Neural crest cell (in vitro differentiated cells): ENCODE measurements around the gene RPTOR. TPM values are rescaled to one million over a fixed set of nuclear protein-coding genes. Genes with fewer than 3 reads are reported as not detected.

Source experiments
- DNase-seq: peaks from one replicate; pipeline ENCODE4 v3.0.0; 2021; ENCODE audit warnings: low read depth, mixed read lengths, low spot score
- H3K27ac Mint-ChIP-seq: one replicate; pipeline ENCODE4 v1.8.0; 2021; ENCODE audit warnings: mild to moderate bottlenecking, mixed read lengths; ENCODE audit not compliant: unreplicated experiment
- H3K27me3 Mint-ChIP-seq: 2 replicates; pipeline ENCODE4 v1.8.0; 2021; ENCODE audit warnings: low read depth, mild to moderate bottlenecking, mixed read lengths
- H3K36me3 Mint-ChIP-seq: 2 replicates; pipeline ENCODE4 v1.8.0; 2021; ENCODE audit warnings: low read depth, mild to moderate bottlenecking, mixed read lengths
- H3K4me1 Mint-ChIP-seq: 2 replicates; pipeline ENCODE4 v1.8.0; 2021; ENCODE audit warnings: mixed read lengths
- H3K4me3 Mint-ChIP-seq: one replicate; pipeline ENCODE4 v1.8.0; 2021; ENCODE audit warnings: mild to moderate bottlenecking, mixed read lengths
- H3K9me3 Mint-ChIP-seq: 2 replicates; pipeline ENCODE4 v1.8.0; 2021; ENCODE audit warnings: mixed read lengths
- total RNA-seq: library from RNA; stranded (reverse); gene quantifications from 2 replicates; pipeline ENCODE4 v1.2.1, GENCODE V29; 2021
- TF ChIP-seq, protein P1 (sequence below): fragments of 200-600 bp; sonication (generic); conservative IDR thresholded peaks from 2 replicates; pipeline ENCODE4 v1.5.0; 2021; ENCODE audit warnings: antibody characterized with exemption, mild to moderate bottlenecking

The RPTOR gene
- total RNA-seq, 1 donor from 2014 or later = 41.1 TPM

DNA sequence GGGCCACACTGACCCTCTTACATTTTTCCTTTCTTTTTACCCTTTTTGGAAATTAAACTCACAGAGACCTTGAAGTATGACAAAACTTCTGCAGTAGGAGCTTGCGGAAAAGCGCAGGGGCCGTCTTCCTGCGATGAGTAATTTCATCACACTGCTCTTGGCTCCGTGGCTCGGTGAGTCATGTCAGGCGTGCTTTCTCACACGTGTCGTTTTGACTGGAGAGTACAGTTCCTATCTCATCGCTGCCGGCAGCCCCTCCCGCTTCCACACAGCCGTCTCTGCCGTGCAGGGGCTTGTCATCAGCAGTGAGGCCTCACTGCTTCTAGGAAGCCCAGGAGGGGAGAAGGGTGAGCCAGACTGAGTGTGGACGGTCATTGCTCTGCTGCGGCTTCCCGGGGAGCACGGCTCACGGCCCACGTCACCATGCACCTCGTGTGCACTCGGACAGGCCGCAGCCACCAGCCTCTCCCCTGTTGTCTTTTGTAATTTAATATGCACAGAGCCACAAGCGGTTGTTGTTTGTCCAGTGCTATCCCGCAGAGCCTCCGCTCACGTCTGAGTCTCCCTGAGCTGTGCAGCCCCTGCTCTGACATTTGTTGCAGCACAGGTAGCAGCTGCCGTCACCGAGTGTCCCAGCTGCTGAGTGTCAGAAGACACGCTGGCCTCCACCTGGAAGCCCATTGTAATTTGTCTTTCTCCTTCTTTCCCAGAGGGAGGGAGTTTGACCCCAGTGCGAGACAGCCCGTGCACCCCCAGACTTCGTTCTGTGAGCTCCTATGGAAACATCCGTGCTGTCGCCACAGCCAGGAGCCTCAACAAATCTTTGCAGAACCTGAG, 347.6 kb downstream of the RPTOR start:
- Mint-ChIP-seq H3K27me3 (no peaks in the 10 kb centered on the region), H3K4me3 (no peak overlapping the region), H3K36me3 (no peaks in the 10 kb centered on the region), H3K4me1 (peaks cover 6% of the 10 kb centered on the region), H3K9me3 (no peaks in the 10 kb centered on the region), H3K27ac (no peak overlapping the region)
- no peak for DNase-seq
- TF ChIP-seq, protein P1, sequence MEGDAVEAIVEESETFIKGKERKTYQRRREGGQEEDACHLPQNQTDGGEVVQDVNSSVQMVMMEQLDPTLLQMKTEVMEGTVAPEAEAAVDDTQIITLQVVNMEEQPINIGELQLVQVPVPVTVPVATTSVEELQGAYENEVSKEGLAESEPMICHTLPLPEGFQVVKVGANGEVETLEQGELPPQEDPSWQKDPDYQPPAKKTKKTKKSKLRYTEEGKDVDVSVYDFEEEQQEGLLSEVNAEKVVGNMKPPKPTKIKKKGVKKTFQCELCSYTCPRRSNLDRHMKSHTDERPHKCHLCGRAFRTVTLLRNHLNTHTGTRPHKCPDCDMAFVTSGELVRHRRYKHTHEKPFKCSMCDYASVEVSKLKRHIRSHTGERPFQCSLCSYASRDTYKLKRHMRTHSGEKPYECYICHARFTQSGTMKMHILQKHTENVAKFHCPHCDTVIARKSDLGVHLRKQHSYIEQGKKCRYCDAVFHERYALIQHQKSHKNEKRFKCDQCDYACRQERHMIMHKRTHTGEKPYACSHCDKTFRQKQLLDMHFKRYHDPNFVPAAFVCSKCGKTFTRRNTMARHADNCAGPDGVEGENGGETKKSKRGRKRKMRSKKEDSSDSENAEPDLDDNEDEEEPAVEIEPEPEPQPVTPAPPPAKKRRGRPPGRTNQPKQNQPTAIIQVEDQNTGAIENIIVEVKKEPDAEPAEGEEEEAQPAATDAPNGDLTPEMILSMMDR = no peak

DNA sequence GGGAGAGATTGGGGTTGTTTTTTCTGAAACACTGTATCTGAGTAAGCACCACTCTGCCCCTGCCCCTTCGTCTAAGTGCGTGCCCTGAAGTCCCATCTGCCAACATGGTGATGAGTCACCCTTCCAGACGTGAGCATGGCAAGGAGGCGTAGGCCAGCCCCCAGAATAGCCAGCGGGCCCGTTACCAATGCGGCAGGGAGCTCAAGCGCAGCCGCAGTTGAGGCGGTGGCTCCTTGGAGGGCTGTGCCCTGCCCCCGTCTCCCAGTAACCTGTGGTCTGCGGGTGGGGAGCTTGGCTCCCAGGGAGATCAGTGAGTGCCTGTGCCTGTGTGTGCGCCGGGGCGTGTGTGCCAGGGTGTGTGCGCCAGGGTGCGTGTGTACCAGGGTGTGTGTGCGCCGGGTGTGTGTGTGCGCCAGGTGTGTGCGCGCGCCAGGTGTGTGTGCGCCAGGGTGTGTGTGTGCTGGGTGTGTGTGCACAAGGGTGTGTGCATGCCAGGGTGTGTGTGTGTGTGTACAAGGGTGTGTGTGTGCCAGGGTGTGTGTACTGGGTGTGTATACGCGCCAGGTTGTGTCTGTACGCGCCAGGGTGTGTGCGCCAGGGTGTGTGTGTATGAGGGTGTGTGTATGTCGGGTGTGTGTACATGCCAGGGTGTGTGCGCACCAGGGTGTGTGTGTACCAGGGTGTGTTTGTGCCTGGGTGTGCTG, 348.4 kb downstream of the RPTOR start:
- no peak overlapping the region for H3K27ac Mint-ChIP-seq
- no peaks in the 10 kb centered on the region for H3K36me3 Mint-ChIP-seq
- H3K4me3 Mint-ChIP-seq = no peak overlapping the region
- peaks cover 8% of the 10 kb centered on the region for H3K4me1 Mint-ChIP-seq
- DNase-seq = no peak
- H3K27me3 Mint-ChIP-seq = no peaks in the 10 kb centered on the region
- TF ChIP-seq, protein P1 = no peak
- no peaks in the 10 kb centered on the region for H3K9me3 Mint-ChIP-seq

DNA sequence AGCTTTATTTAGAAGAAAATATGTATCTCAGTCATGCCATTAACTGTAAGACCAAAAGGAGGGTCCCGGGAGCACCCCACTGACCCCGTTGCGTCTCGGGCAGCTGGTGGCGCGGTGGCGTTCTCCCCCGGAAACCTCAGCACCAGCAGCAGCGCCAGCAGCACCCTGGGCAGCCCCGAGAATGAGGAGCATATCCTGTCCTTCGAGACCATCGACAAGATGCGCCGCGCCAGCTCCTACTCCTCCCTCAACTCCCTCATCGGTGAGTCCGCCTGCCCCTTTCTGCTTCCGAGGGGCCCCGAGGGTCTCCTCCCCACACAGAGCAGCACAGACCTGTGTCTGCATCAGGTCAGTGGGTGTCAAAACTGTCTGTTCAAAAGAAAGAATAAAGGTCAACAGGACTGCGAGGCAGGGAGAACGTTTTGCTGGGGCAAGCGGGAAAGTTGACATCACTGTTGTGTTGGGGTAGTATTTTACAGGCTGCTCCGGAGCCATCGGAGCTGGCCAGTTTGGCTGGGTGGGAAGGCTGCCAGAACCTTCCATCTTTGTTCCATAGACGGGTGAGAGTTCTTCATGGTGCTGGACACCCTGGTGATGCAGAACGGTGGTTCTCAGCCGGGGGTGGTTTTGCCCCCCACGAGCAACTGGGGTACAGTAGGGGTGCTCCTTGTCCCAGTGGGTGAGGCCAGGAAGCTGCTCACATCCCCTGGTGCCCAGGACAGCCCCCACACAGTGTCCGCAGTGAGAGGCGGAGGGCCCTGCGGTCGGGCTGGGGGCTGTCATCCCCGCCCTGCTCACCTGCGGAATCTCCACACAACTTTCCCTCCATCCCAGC, 349.2 kb downstream of the RPTOR start:
- TF ChIP-seq, protein P1 = no peak
- peak overlapping the region; percentile 81 for H3K27ac Mint-ChIP-seq

GRCh38 chr17:80894439-80894721, 349.7 kb downstream of the RPTOR start:
- no peak for DNase-seq
- Mint-ChIP-seq H3K36me3 (no peaks in the 10 kb centered on the region), H3K9me3 (no peaks in the 10 kb centered on the region), H3K27ac (no peak overlapping the region), H3K27me3 (no peaks in the 10 kb centered on the region), H3K4me1 (peaks cover 11% of the 10 kb centered on the region), H3K4me3 (no peak overlapping the region)
- TF ChIP-seq, protein P1 = peak; percentile 37

More for the DNA sequence above, 349.2 kb downstream of the RPTOR start:
- H3K27me3 Mint-ChIP-seq = no peaks in the 10 kb centered on the region
- H3K4me1 Mint-ChIP-seq = peaks cover 11% of the 10 kb centered on the region
- H3K36me3 Mint-ChIP-seq = no peaks in the 10 kb centered on the region
- H3K4me3 Mint-ChIP-seq = no peak overlapping the region
- no peak for DNase-seq
- H3K9me3 Mint-ChIP-seq = no peaks in the 10 kb centered on the region

- no peak overlapping the region for H3K4me3 Mint-ChIP-seq
- H3K27ac Mint-ChIP-seq = no peak overlapping the region
- H3K9me3 Mint-ChIP-seq = no peaks in the 10 kb centered on the region
- no peaks in the 10 kb centered on the region for H3K27me3 Mint-ChIP-seq
- TF ChIP-seq, protein P1 = no peak
- peaks cover 11% of the 10 kb centered on the region for H3K4me1 Mint-ChIP-seq
- DNase-seq = no peak
- H3K36me3 Mint-ChIP-seq = no peaks in the 10 kb centered on the region
Measured at GRCh38 chr17:80894726-80895125, 350.1 kb downstream of the RPTOR start.
